Chondrocyte (in vitro differentiated cells): ENCODE data around the gene PRKAB1. TPM values are rescaled to one million over a fixed set of nuclear protein-coding genes. Genes with fewer than 3 reads are reported as not detected.

Experiments used
- DNase-seq: peaks from one replicate; pipeline ENCODE4 v3.0.0; 2021; ENCODE audit warnings: mixed read lengths, low spot score
- H3K27ac Mint-ChIP-seq: one replicate; pipeline ENCODE4 v1.8.0; 2021; ENCODE audit warnings: mild to moderate bottlenecking, moderate library complexity, mixed read lengths; ENCODE audit not compliant: unreplicated experiment
- H3K27me3 Mint-ChIP-seq: 2 replicates; pipeline ENCODE4 v1.8.0; 2021; ENCODE audit warnings: low read depth, mixed read lengths
- H3K36me3 Mint-ChIP-seq: 2 replicates; pipeline ENCODE4 v1.8.0; 2021; ENCODE audit warnings: low read depth, mixed read lengths
- H3K4me1 Mint-ChIP-seq: 2 replicates; pipeline ENCODE4 v1.8.0; 2021; ENCODE audit warnings: low read depth, mild to moderate bottlenecking, mixed read lengths
- H3K4me3 Mint-ChIP-seq: one replicate; pipeline ENCODE4 v1.8.0; 2021; ENCODE audit warnings: mild to moderate bottlenecking, moderate library complexity, mixed read lengths; ENCODE audit not compliant: unreplicated experiment
- H3K9me3 Mint-ChIP-seq: 2 replicates; pipeline ENCODE4 v1.8.0; 2021; ENCODE audit warnings: low read depth, mixed read lengths
- CTCF ChIP-seq: fragments of 200-600 bp; sonication (generic); IDR thresholded peaks from 2 replicates; pipeline ENCODE4 v1.5.0; 2021; ENCODE audit warnings: antibody characterized with exemption, mild to moderate bottlenecking, moderate library complexity
- total RNA-seq: library from RNA; stranded (reverse); gene quantifications from 3 replicates; pipeline ENCODE4 v1.2.1, GENCODE V29; 2021

Gene PRKAB1
- total RNA-seq, 1 donor from 2014 or later, result 20.8 TPM

- DNase-seq, result no peak
- no peak overlapping the region for H3K4me3 Mint-ChIP-seq
- H3K27ac Mint-ChIP-seq, result no peak overlapping the region
- peaks cover 9% of the 10 kb centered on the region for H3K27me3 Mint-ChIP-seq
- H3K9me3 Mint-ChIP-seq, result peaks cover 3% of the 10 kb centered on the region
- TF ChIP-seq CTCF, result no peak
- H3K36me3 Mint-ChIP-seq, result no peaks in the 10 kb centered on the region
- no peaks in the 10 kb centered on the region for H3K4me1 Mint-ChIP-seq
Measured at GRCh38 chr12:119627019-119627643, 40.8 kb upstream of the PRKAB1 start.

- Mint-ChIP-seq H3K4me1 (no peaks in the 10 kb centered on the region), H3K36me3 (no peaks in the 10 kb centered on the region), H3K4me3 (no peak overlapping the region), H3K27ac (no peak overlapping the region), H3K9me3 (peaks cover 3% of the 10 kb centered on the region), H3K27me3 (peaks cover 5% of the 10 kb centered on the region)
- DNase-seq, result no peak
- TF ChIP-seq CTCF, result no peak
Measured at GRCh38 chr12:119627686-119628085, 40.2 kb upstream of the PRKAB1 start.

- H3K36me3 Mint-ChIP-seq, result no peaks in the 10 kb centered on the region
- no peaks in the 10 kb centered on the region for H3K4me1 Mint-ChIP-seq
- no peak overlapping the region for H3K4me3 Mint-ChIP-seq
- H3K27ac Mint-ChIP-seq, result no peak overlapping the region
- peaks cover under 1% of the 10 kb centered on the region for H3K27me3 Mint-ChIP-seq
- no peak for TF ChIP-seq CTCF
- no peak for DNase-seq
- peaks cover 3% of the 10 kb centered on the region for H3K9me3 Mint-ChIP-seq
Measured at GRCh38 chr12:119630223-119630780, 37.6 kb upstream of the PRKAB1 start.

- H3K4me1 Mint-ChIP-seq, result no peaks in the 10 kb centered on the region
- H3K27me3 Mint-ChIP-seq, result peaks cover 4% of the 10 kb centered on the region
- DNase-seq, result no peak
- H3K9me3 Mint-ChIP-seq, result peaks cover 3% of the 10 kb centered on the region
- no peak for TF ChIP-seq CTCF
- H3K36me3 Mint-ChIP-seq, result no peaks in the 10 kb centered on the region
- H3K4me3 Mint-ChIP-seq, result no peak overlapping the region
- no peak overlapping the region for H3K27ac Mint-ChIP-seq
Measured at GRCh38 chr12:119630962-119631550, 36.9 kb upstream of the PRKAB1 start.

GRCh38 chr12:119631930-119632678 lies 35.8 kb upstream of the PRKAB1 start:
- no peak for DNase-seq
- Mint-ChIP-seq H3K4me3 (no peak overlapping the region), H3K9me3 (peaks cover 3% of the 10 kb centered on the region), H3K27ac (no peak overlapping the region), H3K4me1 (no peaks in the 10 kb centered on the region), H3K27me3 (peaks cover 4% of the 10 kb centered on the region), H3K36me3 (no peaks in the 10 kb centered on the region)
- TF ChIP-seq CTCF, result no peak
